Measurements from ENCODE around the gene VWA8. TPM values are rescaled to one million over a fixed set of nuclear protein-coding genes. Genes with fewer than 3 reads are reported as not detected.
"Not testable (repeated sequence)": the region's sequence is repeated elsewhere in the genome, so short reads cannot be mapped to it uniquely, and the experiment has no call there.

Gene VWA8
- polyA plus RNA-seq, 1 of the 3 experiments (the other 2 are of a cell fraction), result 5.5 TPM

DNA sequence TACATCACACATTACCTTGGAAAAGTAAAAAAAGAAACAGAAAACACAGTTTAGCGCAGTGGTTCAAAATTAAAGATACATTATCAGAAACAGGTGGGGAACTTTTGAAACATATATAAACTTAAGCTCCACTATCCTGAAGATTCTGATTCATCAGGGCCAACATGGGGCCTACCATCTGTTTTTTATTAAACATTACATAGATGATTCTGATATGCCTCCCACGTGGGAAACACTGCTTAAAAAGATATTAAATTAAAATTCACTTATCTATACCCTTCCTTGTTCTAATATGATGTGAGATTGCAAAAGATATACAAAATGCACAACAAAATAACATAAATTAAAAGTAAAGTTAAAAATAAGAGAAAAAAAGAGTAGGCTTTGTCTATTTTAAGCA is 125.0 kb downstream of the VWA8 start (continued):
- TF ChIP-seq ZBTB33 (IDR thresholded peaks at IDR 0.05; ENCODE audit: borderline replicate concordance, low read depth) (no peak), GATA2 (CRISPR knock-in tag; IDR thresholded peaks at IDR 0.05) (peak; percentile 76), ELF1 (IDR thresholded peaks at IDR 0.05) (no peak), MAX (IDR thresholded peaks at IDR 0.05; ENCODE audit: low read depth) (peak; percentile 47; the same call in 1 of the 2 replicates), RFX5 (IDR thresholded peaks at IDR 0.05; ENCODE audit: low read length) (no peak), YY1 (IDR thresholded peaks at IDR 0.05; ENCODE audit: low read depth) (no peak), FOXJ3 (CRISPR knock-in tag; IDR thresholded peaks at IDR 0.05) (no peak), PBX3 (IDR thresholded peaks at IDR 0.05) (peak; percentile 30; the same call in 1 of the 2 replicates), RCOR1 (IDR thresholded peaks at IDR 0.05; ENCODE audit: low read length) (peak; percentile 67), EP300 (IDR thresholded peaks at IDR 0.05; ENCODE audit: borderline replicate concordance in 1 of 2, low read depth in 1 of 2, low read length in 1 of 2) (peak; percentile 69 to 75; a peak in 3 of 4 replicates), TCF12 (IDR thresholded peaks at IDR 0.05) (peak; percentile 99), REST (IDR thresholded peaks at IDR 0.05; ENCODE audit: low read depth, low read length) (no peak), POLR2AphosphoS5 (IDR thresholded peaks at IDR 0.05; ENCODE audit: low read depth, low read length) (peak; percentile 79; the same call in 1 of the 2 replicates), MXI1 (IDR thresholded peaks at IDR 0.05; ENCODE audit: low read depth, low read length) (no peak), MEF2A (IDR thresholded peaks at IDR 0.05; ENCODE audit: borderline replicate concordance, low read depth) (0 out of 2 replicates have a peak, but pooled peaks have one; percentile 41), FOSL2 (IDR thresholded peaks at IDR 0.05; ENCODE audit: borderline replicate concordance, low read depth) (peak; percentile 61; the same call in 1 of the 2 replicates), FOXM1 (IDR thresholded peaks at IDR 0.05; ENCODE audit: low read depth) (no peak)
- TF ChIP-seq, protein P1, sequence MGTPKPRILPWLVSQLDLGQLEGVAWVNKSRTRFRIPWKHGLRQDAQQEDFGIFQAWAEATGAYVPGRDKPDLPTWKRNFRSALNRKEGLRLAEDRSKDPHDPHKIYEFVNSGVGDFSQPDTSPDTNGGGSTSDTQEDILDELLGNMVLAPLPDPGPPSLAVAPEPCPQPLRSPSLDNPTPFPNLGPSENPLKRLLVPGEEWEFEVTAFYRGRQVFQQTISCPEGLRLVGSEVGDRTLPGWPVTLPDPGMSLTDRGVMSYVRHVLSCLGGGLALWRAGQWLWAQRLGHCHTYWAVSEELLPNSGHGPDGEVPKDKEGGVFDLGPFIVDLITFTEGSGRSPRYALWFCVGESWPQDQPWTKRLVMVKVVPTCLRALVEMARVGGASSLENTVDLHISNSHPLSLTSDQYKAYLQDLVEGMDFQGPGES (IDR thresholded peaks at IDR 0.05; ENCODE audit: low read depth, low read length), result no peak
- TF ChIP-seq, protein P2, sequence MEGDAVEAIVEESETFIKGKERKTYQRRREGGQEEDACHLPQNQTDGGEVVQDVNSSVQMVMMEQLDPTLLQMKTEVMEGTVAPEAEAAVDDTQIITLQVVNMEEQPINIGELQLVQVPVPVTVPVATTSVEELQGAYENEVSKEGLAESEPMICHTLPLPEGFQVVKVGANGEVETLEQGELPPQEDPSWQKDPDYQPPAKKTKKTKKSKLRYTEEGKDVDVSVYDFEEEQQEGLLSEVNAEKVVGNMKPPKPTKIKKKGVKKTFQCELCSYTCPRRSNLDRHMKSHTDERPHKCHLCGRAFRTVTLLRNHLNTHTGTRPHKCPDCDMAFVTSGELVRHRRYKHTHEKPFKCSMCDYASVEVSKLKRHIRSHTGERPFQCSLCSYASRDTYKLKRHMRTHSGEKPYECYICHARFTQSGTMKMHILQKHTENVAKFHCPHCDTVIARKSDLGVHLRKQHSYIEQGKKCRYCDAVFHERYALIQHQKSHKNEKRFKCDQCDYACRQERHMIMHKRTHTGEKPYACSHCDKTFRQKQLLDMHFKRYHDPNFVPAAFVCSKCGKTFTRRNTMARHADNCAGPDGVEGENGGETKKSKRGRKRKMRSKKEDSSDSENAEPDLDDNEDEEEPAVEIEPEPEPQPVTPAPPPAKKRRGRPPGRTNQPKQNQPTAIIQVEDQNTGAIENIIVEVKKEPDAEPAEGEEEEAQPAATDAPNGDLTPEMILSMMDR (IDR thresholded peaks at IDR 0.05), result no peak

- peaks cover 34% of the 10 kb centered on the region for H3F3A ChIP-seq (replicated peaks; ENCODE audit: insufficient read depth)
- CTCF ChIA-PET; H4K20me1 ChIP-seq (ENCODE audit: insufficient read depth); H2AFZ ChIP-seq (ENCODE audit: low read depth); H3K4me2 ChIP-seq; H3K36me3 ChIP-seq (replicated peaks in 1 of 2; ENCODE audit: control insufficient read depth in 1 of 2, insufficient read depth in 2 of 2, low read length in 1 of 2); H3K9me3 ChIP-seq; POLR2A ChIA-PET; H3K9ac ChIP-seq; H3K27me3 ChIP-seq (ENCODE audit: insufficient read depth); H3K79me2 ChIP-seq (ENCODE audit: insufficient read depth); H3K9me2 ChIP-seq; DNase-seq; H3K27ac ChIP-seq (ENCODE audit: low read depth in 2 of 2, low read length in 1 of 2); H3K4me3 ChIP-seq (ENCODE audit: low read depth in 2 of 2, low read length in 1 of 2): not testable (repeated sequence)
- H3K4me1 ChIP-seq (ENCODE audit: control insufficient read depth in 1 of 2, insufficient read depth in 2 of 2, low read depth in 1 of 2, low read length in 1 of 2), result peaks cover 12 to 24% of the 10 kb centered on the region in 2 experiments
- 98% methylated on average over 3 of the region's 3 CpGs for WGBS (ENCODE audit: low lambda C conversion rate)
Measured at GRCh38 chr13:41834697-41835096, 126.2 kb downstream of the VWA8 start.
